ENCODE results near the gene PTGIR.

PTGIR gene

GRCh38 chr19:46624958-46625661 lies at the start of gene PTGIR:
Gene PTGIR, minus strand, starts transcription at chr19:46625089. Its CDS starts 864 bp downstream, at chr19:46624225.
- no peak for DNase-seq

- no peak for DNase-seq
These were observed 45.9 kb upstream of the PTGIR start for GRCh38 chr19:46670813-46671212.

- DNase-seq = no peak
These were observed 43.8 kb upstream of the PTGIR start for GRCh38 chr19:46668662-46669061.

- DNase-seq = no peak
These were observed 40.2 kb upstream of the PTGIR start for GRCh38 chr19:46665072-46665471.

DNA sequence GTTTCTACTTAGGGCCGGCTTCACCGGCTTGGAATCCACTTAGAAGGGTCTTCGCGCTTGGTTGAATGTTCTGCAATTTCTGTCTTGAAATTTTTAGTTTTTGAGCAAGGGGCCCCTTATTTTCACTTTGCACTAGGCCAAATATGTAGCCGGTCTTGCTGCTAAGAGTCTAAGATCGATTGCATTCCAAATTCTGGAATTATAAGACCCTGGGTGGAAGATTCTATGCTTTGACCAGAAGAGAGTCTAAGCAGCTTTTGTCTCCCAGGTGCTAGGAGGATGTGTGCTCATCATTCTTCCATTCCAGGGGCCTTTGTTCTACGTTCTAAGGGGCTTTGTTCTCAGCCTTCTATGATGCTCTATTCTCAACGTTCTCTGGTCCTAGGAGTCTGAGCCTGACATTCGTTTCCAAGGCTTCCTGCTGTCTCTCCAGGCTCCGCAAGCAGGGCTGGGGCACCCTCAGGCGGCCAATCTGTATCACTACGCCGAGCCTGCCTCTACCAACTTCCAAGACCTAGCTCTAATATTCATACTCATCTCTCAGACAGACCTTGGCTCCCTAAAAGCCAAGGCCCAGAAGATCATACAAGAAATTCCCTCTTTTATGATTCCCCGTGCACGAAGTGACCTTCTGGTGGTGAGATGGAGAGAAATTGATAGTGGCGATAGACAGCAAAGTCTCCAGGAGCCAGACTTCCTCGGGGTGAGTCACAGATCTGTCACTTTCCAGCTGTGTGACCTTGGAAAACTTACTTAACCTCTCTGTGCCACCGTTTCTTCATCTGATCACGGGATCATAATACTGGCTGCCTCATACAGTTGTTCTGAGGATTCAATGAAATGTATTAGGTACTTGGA lies 37.1 kb upstream of the PTGIR start:
- peak; percentile 91 for DNase-seq

- DNase-seq = peak; percentile 100
These were observed 36.3 kb upstream of the PTGIR start, which contains the start of gene DACT3 for GRCh38 chr19:46661020-46661731. Gene DACT3, minus strand, starts transcription at chr19:46661182. Its CDS starts 118 bp downstream, at chr19:46661064.

GRCh38 chr19:46660551-46661019 lies 35.7 kb upstream of the PTGIR start:
- no peak for DNase-seq

DNA sequence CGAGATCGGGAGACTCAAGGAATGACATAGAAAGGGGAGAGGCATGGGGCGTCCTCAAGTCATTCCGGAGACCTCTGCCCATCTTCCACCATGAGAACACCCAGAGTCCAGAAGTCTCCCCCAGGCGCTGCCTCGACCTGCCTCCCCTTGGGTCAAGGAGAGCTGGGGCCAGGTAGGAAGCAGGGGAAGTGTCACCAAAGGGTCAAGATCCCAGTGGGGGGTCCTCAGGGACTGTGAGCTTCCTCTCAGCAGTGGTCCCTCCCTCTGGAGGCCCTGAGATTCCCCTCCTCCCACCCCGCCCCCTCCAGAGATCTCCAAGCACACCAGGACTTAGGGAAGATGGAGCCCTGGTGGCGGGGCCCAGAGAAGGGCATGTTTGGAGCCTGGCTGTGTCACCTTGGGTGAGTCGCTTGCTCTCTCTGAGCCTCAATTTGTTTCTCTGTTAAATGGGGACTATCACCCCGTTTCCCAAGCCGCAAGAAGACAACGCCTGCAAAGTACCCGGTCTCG lies 35.2 kb upstream of the PTGIR start:
- DNase-seq = no peak

- DNase-seq = peak; percentile 52
These were observed 34.5 kb upstream of the PTGIR start for GRCh38 chr19:46659151-46660007.

GRCh38 chr19:46656541-46656940 lies 31.7 kb upstream of the PTGIR start:
- no peak for DNase-seq

GRCh38 chr19:46654621-46655152 lies 29.8 kb upstream of the PTGIR start:
- no peak for DNase-seq

DNA sequence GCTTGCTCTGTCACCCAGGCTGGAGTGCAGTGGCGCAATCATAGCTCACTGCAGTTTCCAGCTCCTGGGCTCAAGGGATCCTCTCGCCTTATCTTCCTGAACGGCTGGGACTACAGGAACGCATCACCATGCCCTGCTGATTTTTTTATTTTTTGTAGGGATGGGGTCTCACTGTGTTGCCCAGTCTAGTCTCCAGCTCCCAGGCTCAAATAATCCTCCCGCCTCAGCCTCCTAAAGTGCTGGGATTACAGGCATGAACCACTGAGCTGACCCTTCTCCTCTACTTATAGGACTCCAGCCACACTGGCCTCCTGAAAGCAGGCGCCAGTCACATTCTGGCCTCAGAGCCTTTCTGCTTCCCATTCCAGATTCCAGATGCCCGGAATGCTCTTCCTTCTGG lies 25.6 kb upstream of the PTGIR start:
- no peak for DNase-seq

- no peak for DNase-seq
These were observed 24.4 kb upstream of the PTGIR start for GRCh38 chr19:46648961-46649960.

GRCh38 chr19:46648060-46648960 lies 23.4 kb upstream of the PTGIR start:
- DNase-seq = no peak

- DNase-seq = no peak
These were observed 21.5 kb upstream of the PTGIR start for GRCh38 chr19:46646402-46646801.

GRCh38 chr19:46644720-46645119 lies 19.8 kb upstream of the PTGIR start:
- DNase-seq = no peak

DNA sequence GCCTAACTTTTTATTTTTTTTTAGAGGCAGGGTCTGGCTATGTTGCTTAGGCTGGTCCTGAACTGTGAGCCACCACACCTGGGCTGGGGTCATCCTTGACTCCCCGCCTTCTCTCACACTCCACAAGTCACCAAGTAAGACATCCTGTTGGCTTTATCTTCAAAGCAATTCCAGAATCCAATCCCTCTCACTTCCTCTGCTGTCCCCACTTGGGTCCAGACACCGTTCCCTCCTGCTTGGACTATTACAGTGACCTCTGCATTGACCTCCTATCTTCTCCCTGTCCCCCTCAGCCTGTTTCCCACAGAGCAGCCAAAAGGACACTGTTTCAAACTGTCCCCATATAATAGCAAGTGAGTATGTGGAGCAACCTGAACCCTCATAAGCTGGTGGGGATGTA lies 15.8 kb upstream of the PTGIR start:
- DNase-seq = no peak

GRCh38 chr19:46639358-46640182 lies 14.7 kb upstream of the PTGIR start:
- no peak for DNase-seq

All from NCI-H2171 treated with DMSO at 0.1 percent for 48 hours (cell line).